K562 (cell line): Measurements from ENCODE around the gene OR14A16. TPM values are rescaled to one million over a fixed set of nuclear protein-coding genes. Genes with fewer than 3 reads are reported as not detected.

Source experiments
- CEBPG ChIP-seq, 3 experiments: fragments of 200-800 bp in 1 of 3; sonication (Bioruptor generic) in 1 of 3; sonication (generic) in 1 of 3; formaldehyde crosslinking in 1 of 3; IDR thresholded peaks in 2 of 3; conservative IDR thresholded peaks in 1 of 3; 2 replicates each; pipeline versions ENCODE4 v1.6.1 to v1.8.0; 2016 to 2022; ENCODE audit warnings: missing compliant biosample characterization in 2 of 3, missing genetic modification characterization in 2 of 3, mild to moderate bottlenecking in 1 of 3, missing genetic modification reagents in 1 of 3
- HMG20A ChIP-seq: fragments of 450-650 bp; formaldehyde crosslinking; conservative IDR thresholded peaks from 2 replicates; pipeline ENCODE4 v1.4.0; 2020; ENCODE audit warnings: mild to moderate bottlenecking, mixed read lengths
- MCM3 ChIP-seq: fragments of 450-650 bp; IDR thresholded peaks from 2 replicates; pipeline ENCODE4 v1.6.1; 2016
- MGA ChIP-seq: fragments of 450-650 bp; IDR thresholded peaks from 2 replicates; pipeline ENCODE4 v1.6.1; 2016; ENCODE audit warnings: mild to moderate bottlenecking, moderate library complexity
- MITF ChIP-seq: IDR thresholded peaks from 2 replicates; pipeline ENCODE4 v1.6.1; 2014; ENCODE audit warnings: antibody characterized with exemption
- MNT ChIP-seq, 2 experiments: fragments of 450-650 bp; conservative IDR thresholded peaks; 2 replicates each; pipeline ENCODE4 v1.6.1; 2017; ENCODE audit warnings: mild to moderate bottlenecking in 2 of 2, moderate library complexity in 2 of 2
- NFATC3 ChIP-seq: fragments of 450-650 bp; IDR thresholded peaks from 2 replicates; pipeline ENCODE4 v1.6.1; 2017; ENCODE audit warnings: mild to moderate bottlenecking
- TEAD1 ChIP-seq, 2 experiments: fragments of 450-650 bp in 1 of 2; sonication (generic) in 1 of 2; formaldehyde crosslinking; IDR thresholded peaks; 2 replicates each; pipeline versions ENCODE4 v1.4.0 to v1.8.0; 2020 to 2022; ENCODE audit warnings: mild to moderate bottlenecking in 2 of 2, missing genetic modification reagents in 1 of 2
- U2AF2 ChIP-seq: fragments of 200-400 bp; formaldehyde crosslinking; optimal IDR thresholded peaks from 2 replicates; pipeline ENCODE3; 2017; ENCODE audit warnings: low read depth, mild to moderate bottlenecking, low read length
- WHSC1 ChIP-seq: IDR thresholded peaks from one replicate; pipeline ENCODE4 v1.6.1; 2012; ENCODE audit warnings: low read length, control low read depth, inconsistent platforms
- ZNF124 ChIP-seq: sonication (generic); formaldehyde crosslinking; IDR thresholded peaks from 2 replicates; pipeline ENCODE4 v1.8.1; 2022; ENCODE audit warnings: missing genetic modification reagents
- ZNF165 ChIP-seq: fragments of 250-450 bp; sonication (Bioruptor Pico); IDR thresholded peaks from 2 replicates; pipeline ENCODE4 v1.4.0; 2020; ENCODE audit warnings: borderline replicate concordance
- ZNF224 ChIP-seq: sonication (generic); formaldehyde crosslinking; IDR thresholded peaks from 2 replicates; pipeline ENCODE4 v1.8.0; 2022; ENCODE audit warnings: mild to moderate bottlenecking, missing genetic modification reagents
- ZNF778 ChIP-seq: fragments of 450-650 bp; formaldehyde crosslinking; IDR thresholded peaks from 2 replicates; pipeline ENCODE4 v1.4.0; 2020; ENCODE audit warnings: mild to moderate bottlenecking, moderate library complexity
- polyA plus RNA-seq, 8 experiments: library from polyadenylated mRNA; depleted of rRNA in 4 of 8; stranded (reverse) in 5 of 8; unstranded in 3 of 8; fragments of >200 nt; fragmentation: Nextera tagmentation in 2 of 8; fragmentation: Illumina TruSeq in 1 of 8; extraction: Ambion mirVana in 2 of 8; extraction: Trizol in 1 of 8; gene quantifications; 2 replicates each; pipeline versions ENCODE4 v1.2.1 to v1.2.3, GENCODE V29; 2011 to 2014; ENCODE audit warnings: inconsistent platforms in 1 of 8, missing spikeins in 1 of 8
- total RNA-seq, 7 experiments: library from RNA; depleted of rRNA in 6 of 7; stranded (reverse); fragments of >200 nt in 6 of 7; fragmentation: Illumina TruSeq in 2 of 7; extraction: Trizol in 2 of 7; gene quantifications; 2 replicates each; pipeline versions ENCODE4 v1.2.1 to v1.2.3, GENCODE V29; 2011 to 2021; ENCODE audit warnings: low replicate concordance in 1 of 7

Gene OR14A16
- total and polyA plus RNA-seq, 9 of the 15 experiments (the other 6 are each of a cell fraction or from before 2014, with no cell fraction given), result not detected

GRCh38 chr1:247857985-247858619 lies 34.2 kb upstream of the OR14A16 start (continued):
- TF ChIP-seq MGA, result peak; percentile 61
- TF ChIP-seq WHSC1, result no peak
- TF ChIP-seq U2AF2, result no peak
- 0 out of 2 replicates have a peak, but pooled peaks have one; percentile 5 for TF ChIP-seq CEBPG (CRISPR knock-in tag; IDR thresholded peaks at IDR 0.05)
- no peak for TF ChIP-seq CEBPG (tag; conservative IDR thresholded peaks at IDR 0.05 in 1 of 2, IDR thresholded peaks at IDR 0.05 in 1 of 2)
- peak in 1 of 2 experiments; percentile 25; a peak in 1 of 4 replicates for TF ChIP-seq MNT (conservative IDR thresholded peaks at IDR 0.05)
- TF ChIP-seq ZNF224 (CRISPR knock-in tag), result no peak
- TF ChIP-seq TEAD1 (CRISPR knock-in tag; IDR thresholded peaks at IDR 0.05), result no peak
- no peak for TF ChIP-seq NFATC3
- TF ChIP-seq ZNF124 (CRISPR knock-in tag), result no peak
- no peak for TF ChIP-seq MCM3
- no peak for TF ChIP-seq HMG20A
- no peak for TF ChIP-seq ZNF165 (CRISPR knock-in tag)
- TF ChIP-seq ZNF778 (CRISPR knock-in tag), result no peak
- no peak for TF ChIP-seq MITF
